ES-I3 (cell line): ENCODE data around the gene LRP1B.

Experiments
- H3K36me3 ChIP-seq: 2 replicates; pipeline ENCODE4 v1.6.1; 2013; ENCODE audit warnings: mild to moderate bottlenecking, low read length, control low read depth, moderate library complexity; ENCODE audit not compliant: insufficient read depth
- H3K4me1 ChIP-seq: 2 replicates; pipeline ENCODE4 v1.6.1; 2013; ENCODE audit warnings: mild to moderate bottlenecking, control low read depth, low read length; ENCODE audit not compliant: insufficient read depth
- H3K9ac ChIP-seq: 2 replicates; pipeline ENCODE4 v1.6.1; 2013; ENCODE audit warnings: low read depth, mild to moderate bottlenecking, low read length, moderate library complexity
- H3K9me3 ChIP-seq: 2 replicates; pipeline ENCODE4 v1.6.1; 2013; ENCODE audit warnings: mild to moderate bottlenecking, low read length, moderate library complexity; ENCODE audit not compliant: control insufficient read depth, insufficient read depth

The LRP1B gene

GRCh38 chr2:142131010-142131669 lies at the start of gene LRP1B:
LRP1B (minus strand) TSS chr2:142131016; CDS start chr2:142130729, 287 bp downstream.
- Histone ChIP-seq H3K4me1 (no peaks in the 10 kb centered on the region; the same call in 1 of the 2 replicates), H3K9ac (peak within 1 kb of the TSS; percentile 82), H3K36me3 (no peaks in the 10 kb centered on the region), H3K9me3 (no peaks in the 10 kb centered on the region)

- H3K9me3 ChIP-seq = peaks cover 2% of the 10 kb centered on the region; the same call in 1 of the 2 replicates
- H3K36me3 ChIP-seq = no peaks in the 10 kb centered on the region
- no peaks in the 10 kb centered on the region for H3K4me1 ChIP-seq
- H3K9ac ChIP-seq = no peak overlapping the region
Measured at GRCh38 chr2:142179686-142180085, 48.9 kb upstream of the LRP1B start.

- Histone ChIP-seq H3K36me3 (no peaks in the 10 kb centered on the region), H3K9me3 (no peaks in the 10 kb centered on the region), H3K4me1 (no peaks in the 10 kb centered on the region), H3K9ac (no peak overlapping the region)
Measured at GRCh38 chr2:142178604-142179003, 47.8 kb upstream of the LRP1B start.

- Histone ChIP-seq H3K9me3 (no peaks in the 10 kb centered on the region), H3K36me3 (no peaks in the 10 kb centered on the region), H3K9ac (no peak overlapping the region), H3K4me1 (no peaks in the 10 kb centered on the region)
Measured at GRCh38 chr2:142176941-142177340, 46.1 kb upstream of the LRP1B start.

- Histone ChIP-seq H3K9me3 (no peaks in the 10 kb centered on the region), H3K9ac (no peak overlapping the region), H3K36me3 (no peaks in the 10 kb centered on the region), H3K4me1 (no peaks in the 10 kb centered on the region)
Measured at GRCh38 chr2:142175813-142176338, 45.1 kb upstream of the LRP1B start.

- H3K4me1 ChIP-seq = no peaks in the 10 kb centered on the region
- no peaks in the 10 kb centered on the region for H3K36me3 ChIP-seq
- no peaks in the 10 kb centered on the region for H3K9me3 ChIP-seq
- no peak overlapping the region for H3K9ac ChIP-seq
Measured at GRCh38 chr2:142174176-142174575, 43.4 kb upstream of the LRP1B start.

- Histone ChIP-seq H3K4me1 (no peaks in the 10 kb centered on the region), H3K9ac (no peak overlapping the region), H3K36me3 (no peaks in the 10 kb centered on the region), H3K9me3 (no peaks in the 10 kb centered on the region)
Measured at GRCh38 chr2:142170847-142171246, 40.0 kb upstream of the LRP1B start.

- H3K4me1 ChIP-seq = no peaks in the 10 kb centered on the region
- H3K9me3 ChIP-seq = no peaks in the 10 kb centered on the region
- no peaks in the 10 kb centered on the region for H3K36me3 ChIP-seq
- no peak overlapping the region for H3K9ac ChIP-seq
Measured at GRCh38 chr2:142165790-142166189, 35.0 kb upstream of the LRP1B start.

- Histone ChIP-seq H3K9ac (no peak overlapping the region), H3K36me3 (no peaks in the 10 kb centered on the region), H3K9me3 (no peaks in the 10 kb centered on the region), H3K4me1 (no peaks in the 10 kb centered on the region)
Measured at GRCh38 chr2:142153601-142154000, 22.8 kb upstream of the LRP1B start.

GRCh38 chr2:142150453-142150852 lies 19.6 kb upstream of the LRP1B start:
- Histone ChIP-seq H3K36me3 (no peaks in the 10 kb centered on the region), H3K9me3 (no peaks in the 10 kb centered on the region), H3K9ac (no peak overlapping the region), H3K4me1 (no peaks in the 10 kb centered on the region)

- Histone ChIP-seq H3K4me1 (no peaks in the 10 kb centered on the region), H3K36me3 (no peaks in the 10 kb centered on the region), H3K9ac (no peak overlapping the region), H3K9me3 (no peaks in the 10 kb centered on the region)
Measured at GRCh38 chr2:142144547-142144946, 13.7 kb upstream of the LRP1B start.

- H3K9me3 ChIP-seq = no peaks in the 10 kb centered on the region
- no peaks in the 10 kb centered on the region for H3K4me1 ChIP-seq
- H3K9ac ChIP-seq = no peak overlapping the region
- no peaks in the 10 kb centered on the region for H3K36me3 ChIP-seq
Measured at GRCh38 chr2:142142595-142142994, 11.8 kb upstream of the LRP1B start.

GRCh38 chr2:142140434-142140845 lies 9.6 kb upstream of the LRP1B start:
- H3K4me1 ChIP-seq = no peaks in the 10 kb centered on the region
- H3K36me3 ChIP-seq = no peaks in the 10 kb centered on the region
- no peak overlapping the region for H3K9ac ChIP-seq
- H3K9me3 ChIP-seq = no peaks in the 10 kb centered on the region

- no peaks in the 10 kb centered on the region for H3K4me1 ChIP-seq
- no peak overlapping the region for H3K9ac ChIP-seq
- no peaks in the 10 kb centered on the region for H3K36me3 ChIP-seq
- no peaks in the 10 kb centered on the region for H3K9me3 ChIP-seq
Measured at GRCh38 chr2:142139384-142139783, 8.6 kb upstream of the LRP1B start.

- Histone ChIP-seq H3K9ac (no peak overlapping the region), H3K4me1 (no peaks in the 10 kb centered on the region), H3K36me3 (no peaks in the 10 kb centered on the region), H3K9me3 (no peaks in the 10 kb centered on the region)
Measured at GRCh38 chr2:142136571-142136970, 5.8 kb upstream of the LRP1B start.
